WTC11 (cell line): ENCODE results near the gene OLFML2B. TPM values are rescaled to one million over a fixed set of nuclear protein-coding genes. Genes with fewer than 3 reads are reported as not detected.

ENCODE experiments used
- ATAC-seq: fragments of 200-7000 bp; cut with Tn5 transposase; 2 replicates; pipeline ENCODE4 v1.10.0; 2021; ENCODE audit warnings: mild to moderate bottlenecking, moderate library complexity
- CTCF ChIA-PET: fragments of 300-600 bp; sonication (Branson Sonifier 250); formaldehyde crosslinking; loops from one replicate; lab custom pipeline; 2021; ENCODE audit warnings: antibody characterized with exemption; lab: Charles Lee
- POLR2A ChIA-PET: fragments of 350-600 bp; sonication (Branson Sonifier 250); formaldehyde crosslinking; loops from one replicate; lab custom pipeline; 2021; ENCODE audit warnings: antibody characterized with exemption; lab: Charles Lee
- DNase-seq: peaks from one replicate; pipeline ENCODE4 v3.0.0; 2021; ENCODE audit warnings: low spot score
- H3K27ac Mint-ChIP-seq: 2 replicates; pipeline ENCODE4 v1.8.0; 2021; ENCODE audit warnings: mixed read lengths
- H3K27me3 Mint-ChIP-seq: 2 replicates; pipeline ENCODE4 v1.8.0; 2021; ENCODE audit warnings: low read depth, mild to moderate bottlenecking, moderate library complexity, mixed read lengths
- H3K36me3 Mint-ChIP-seq: 2 replicates; pipeline ENCODE4 v1.8.0; 2021; ENCODE audit warnings: mixed read lengths
- H3K4me1 Mint-ChIP-seq: 2 replicates; pipeline ENCODE4 v1.8.0; 2022; ENCODE audit warnings: mixed read lengths
- H3K4me3 Mint-ChIP-seq: 2 replicates; pipeline ENCODE4 v1.8.0; 2021; ENCODE audit warnings: mild to moderate bottlenecking, moderate library complexity, mixed read lengths
- H3K9me3 Mint-ChIP-seq: 2 replicates; pipeline ENCODE4 v1.8.0; 2021; ENCODE audit warnings: mixed read lengths
- AFF4 ChIP-seq: sonication (generic); formaldehyde crosslinking; IDR thresholded peaks from 2 replicates; pipeline ENCODE4 v1.8.1; 2023; ENCODE audit warnings: mild to moderate bottlenecking, missing genetic modification reagents, borderline replicate concordance
- ATF1 ChIP-seq: sonication (generic); formaldehyde crosslinking; IDR thresholded peaks from 2 replicates; pipeline ENCODE4 v1.8.1; 2023; ENCODE audit warnings: mild to moderate bottlenecking, moderate library complexity, missing genetic modification reagents
- ATF6 ChIP-seq: sonication (generic); formaldehyde crosslinking; IDR thresholded peaks from 2 replicates; pipeline ENCODE4 v1.8.1; 2023; ENCODE audit warnings: mild to moderate bottlenecking, missing genetic modification reagents
- FOXP4 ChIP-seq: sonication (generic); formaldehyde crosslinking; IDR thresholded peaks from 2 replicates; pipeline ENCODE4 v1.8.0; 2022; ENCODE audit warnings: mild to moderate bottlenecking, missing genetic modification reagents
- HMGXB4 ChIP-seq: sonication (generic); formaldehyde crosslinking; IDR thresholded peaks from 2 replicates; pipeline ENCODE4 v1.8.1; 2023; ENCODE audit warnings: mild to moderate bottlenecking, moderate library complexity, missing genetic modification reagents
- KAT7 ChIP-seq: sonication (generic); formaldehyde crosslinking; IDR thresholded peaks from 2 replicates; pipeline ENCODE4 v1.8.1; 2023; ENCODE audit warnings: missing genetic modification reagents, mild to moderate bottlenecking, borderline replicate concordance
- SOX15 ChIP-seq: fragments of 250-450 bp; sonication (Bioruptor Pico); IDR thresholded peaks from 2 replicates; pipeline ENCODE4 v1.9.0; 2021; ENCODE audit warnings: mild to moderate bottlenecking
- TCF7 ChIP-seq: sonication (generic); formaldehyde crosslinking; IDR thresholded peaks from 2 replicates; pipeline ENCODE4 v1.8.0; 2022; ENCODE audit warnings: mild to moderate bottlenecking, low read depth, missing genetic modification reagents, moderate library complexity
- TEAD1 ChIP-seq: sonication (generic); formaldehyde crosslinking; IDR thresholded peaks from 2 replicates; pipeline ENCODE4 v1.8.0; 2022; ENCODE audit warnings: mild to moderate bottlenecking, missing genetic modification reagents
- ZNF416 ChIP-seq: fragments of 250-450 bp; sonication (Bioruptor Pico); IDR thresholded peaks from 2 replicates; pipeline ENCODE4 v1.9.0; 2021; ENCODE audit warnings: mild to moderate bottlenecking, inconsistent platforms
- total RNA-seq: library from RNA; stranded (reverse); gene quantifications from 3 replicates; pipeline ENCODE4 v1.2.3, GENCODE V29; 2021
- TF ChIP-seq, protein P1 (sequence below): fragments of 250-450 bp; sonication (Bioruptor Pico); IDR thresholded peaks from 2 replicates; pipeline ENCODE4 v1.9.0; 2021; ENCODE audit warnings: mild to moderate bottlenecking, borderline replicate concordance
- TF ChIP-seq, protein P2 (sequence below): sonication (generic); formaldehyde crosslinking; IDR thresholded peaks from 2 replicates; pipeline ENCODE4 v1.8.1; 2022; ENCODE audit warnings: missing genetic modification reagents, borderline replicate concordance
- TF ChIP-seq, protein P3 (sequence below): fragments of 250-450 bp; sonication (Bioruptor Pico); IDR thresholded peaks from 2 replicates; pipeline ENCODE4 v1.9.0; 2021; ENCODE audit warnings: mild to moderate bottlenecking

Gene OLFML2B
- total RNA-seq, 1 experiment from 2014 or later, result 4.9 TPM

DNA sequence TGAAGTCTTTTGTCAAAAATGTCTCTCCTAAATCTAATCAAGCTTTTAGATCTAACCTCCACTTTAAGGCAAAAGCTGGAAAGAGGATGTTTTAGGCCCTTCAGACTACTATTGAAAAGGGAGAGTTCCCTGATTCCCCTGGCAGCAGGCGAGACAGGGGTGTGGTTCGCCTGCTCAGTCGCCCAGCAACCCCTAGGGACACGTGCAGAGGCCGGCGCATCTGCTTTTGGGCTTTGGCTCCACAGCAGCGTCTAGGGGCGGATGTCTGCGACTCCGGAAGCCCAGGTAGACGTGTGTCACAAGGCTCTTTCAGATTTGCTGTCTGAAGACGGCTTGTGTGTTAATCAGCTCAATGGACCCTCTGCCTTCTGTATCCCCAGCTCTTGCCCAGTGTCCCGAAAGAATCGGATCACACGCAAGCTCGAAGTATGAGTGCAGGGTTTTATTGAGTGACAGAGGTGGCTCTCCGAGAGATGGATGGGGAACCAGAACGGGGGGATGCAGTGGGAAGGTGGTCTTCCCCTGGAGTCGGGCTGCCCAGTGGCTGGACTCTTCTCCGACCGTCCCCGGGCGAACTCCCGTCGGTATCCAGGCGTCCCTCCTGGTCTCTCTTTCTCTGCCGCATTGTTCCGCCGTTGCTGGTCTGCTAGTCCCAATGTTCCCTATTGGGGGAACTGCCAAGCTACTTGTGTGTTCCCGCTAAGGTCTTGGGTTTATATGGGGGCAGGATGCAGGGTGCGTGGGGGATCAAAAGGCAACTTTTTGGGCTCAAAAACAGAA, 45.5 kb downstream of the OLFML2B start (continued):
- TF ChIP-seq, protein P1, sequence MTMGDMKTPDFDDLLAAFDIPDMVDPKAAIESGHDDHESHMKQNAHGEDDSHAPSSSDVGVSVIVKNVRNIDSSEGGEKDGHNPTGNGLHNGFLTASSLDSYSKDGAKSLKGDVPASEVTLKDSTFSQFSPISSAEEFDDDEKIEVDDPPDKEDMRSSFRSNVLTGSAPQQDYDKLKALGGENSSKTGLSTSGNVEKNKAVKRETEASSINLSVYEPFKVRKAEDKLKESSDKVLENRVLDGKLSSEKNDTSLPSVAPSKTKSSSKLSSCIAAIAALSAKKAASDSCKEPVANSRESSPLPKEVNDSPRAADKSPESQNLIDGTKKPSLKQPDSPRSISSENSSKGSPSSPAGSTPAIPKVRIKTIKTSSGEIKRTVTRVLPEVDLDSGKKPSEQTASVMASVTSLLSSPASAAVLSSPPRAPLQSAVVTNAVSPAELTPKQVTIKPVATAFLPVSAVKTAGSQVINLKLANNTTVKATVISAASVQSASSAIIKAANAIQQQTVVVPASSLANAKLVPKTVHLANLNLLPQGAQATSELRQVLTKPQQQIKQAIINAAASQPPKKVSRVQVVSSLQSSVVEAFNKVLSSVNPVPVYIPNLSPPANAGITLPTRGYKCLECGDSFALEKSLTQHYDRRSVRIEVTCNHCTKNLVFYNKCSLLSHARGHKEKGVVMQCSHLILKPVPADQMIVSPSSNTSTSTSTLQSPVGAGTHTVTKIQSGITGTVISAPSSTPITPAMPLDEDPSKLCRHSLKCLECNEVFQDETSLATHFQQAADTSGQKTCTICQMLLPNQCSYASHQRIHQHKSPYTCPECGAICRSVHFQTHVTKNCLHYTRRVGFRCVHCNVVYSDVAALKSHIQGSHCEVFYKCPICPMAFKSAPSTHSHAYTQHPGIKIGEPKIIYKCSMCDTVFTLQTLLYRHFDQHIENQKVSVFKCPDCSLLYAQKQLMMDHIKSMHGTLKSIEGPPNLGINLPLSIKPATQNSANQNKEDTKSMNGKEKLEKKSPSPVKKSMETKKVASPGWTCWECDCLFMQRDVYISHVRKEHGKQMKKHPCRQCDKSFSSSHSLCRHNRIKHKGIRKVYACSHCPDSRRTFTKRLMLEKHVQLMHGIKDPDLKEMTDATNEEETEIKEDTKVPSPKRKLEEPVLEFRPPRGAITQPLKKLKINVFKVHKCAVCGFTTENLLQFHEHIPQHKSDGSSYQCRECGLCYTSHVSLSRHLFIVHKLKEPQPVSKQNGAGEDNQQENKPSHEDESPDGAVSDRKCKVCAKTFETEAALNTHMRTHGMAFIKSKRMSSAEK, result no peak
- TF ChIP-seq TEAD1 (CRISPR knock-in tag), result no peak
- no peak for TF ChIP-seq ATF6 (CRISPR knock-in tag)

DNA sequence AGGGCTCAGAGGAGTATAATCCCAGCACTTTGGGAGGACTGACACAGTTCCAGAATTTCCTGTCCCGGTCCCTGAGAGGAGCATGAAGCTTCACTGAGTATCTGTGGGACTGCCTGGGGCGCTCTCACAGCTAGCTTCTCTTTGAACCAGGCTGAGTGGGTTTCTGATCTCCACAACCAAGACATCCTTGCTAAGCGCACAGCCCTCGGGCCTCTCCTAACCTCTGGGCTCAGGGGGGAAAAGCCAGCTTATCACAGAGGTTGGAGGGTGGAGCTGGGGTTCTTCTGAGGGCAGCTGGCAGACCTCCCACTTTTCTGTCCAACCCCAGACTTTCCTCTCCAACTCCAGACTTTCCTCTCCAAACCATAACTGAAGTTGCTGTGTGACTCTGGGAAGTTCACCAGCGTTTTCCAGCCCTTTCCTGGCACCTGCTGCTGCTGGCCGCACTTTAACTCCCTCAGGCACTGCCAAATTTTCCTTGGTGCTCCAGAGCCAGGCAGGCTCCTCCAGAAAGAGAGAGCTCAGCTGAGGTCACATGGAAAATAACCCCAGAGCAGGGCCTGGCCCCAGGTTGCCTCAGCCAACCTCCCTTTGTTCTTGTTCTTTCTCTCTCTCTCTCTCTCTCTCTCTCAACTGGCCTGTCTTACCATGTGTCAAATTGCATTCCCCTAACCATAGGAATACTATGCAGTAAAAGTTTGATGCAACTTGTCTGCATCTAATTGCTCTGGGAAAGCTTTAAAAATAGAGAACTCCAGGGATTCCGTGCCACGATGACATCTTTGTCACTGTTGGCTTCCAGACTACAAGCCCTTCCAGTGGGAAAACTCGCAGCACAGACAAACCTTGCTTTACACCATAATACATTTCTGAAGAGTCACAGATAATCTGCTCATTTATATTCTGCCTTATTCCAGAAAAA, 49.5 kb downstream of the OLFML2B start:
- no peaks in the 10 kb centered on the region for H3K36me3 Mint-ChIP-seq
- ATAC-seq, result no peak
- no peaks in the 10 kb centered on the region for H3K27me3 Mint-ChIP-seq
- no peak overlapping the region for H3K4me3 Mint-ChIP-seq
- H3K4me1 Mint-ChIP-seq, result peaks cover 12% of the 10 kb centered on the region
- ChIA-PET CTCF (interaction anchor here (0.6 to 2.1 kb wide), 3 partner anchors 63 to 877 kb away, joined by 3 to 14 read pairs (median 3); no protein-coding TSS in a partner anchor), POLR2A (interaction anchor here (0.6 kb wide), 1 partner anchor 13 kb away, joined by 3 read pairs; no protein-coding TSS in a partner anchor)
- H3K27ac Mint-ChIP-seq, result no peak overlapping the region
- no peak for TF ChIP-seq ATF1 (CRISPR knock-in tag)
- TF ChIP-seq FOXP4 (CRISPR knock-in tag), result no peak
- TF ChIP-seq, protein P2, sequence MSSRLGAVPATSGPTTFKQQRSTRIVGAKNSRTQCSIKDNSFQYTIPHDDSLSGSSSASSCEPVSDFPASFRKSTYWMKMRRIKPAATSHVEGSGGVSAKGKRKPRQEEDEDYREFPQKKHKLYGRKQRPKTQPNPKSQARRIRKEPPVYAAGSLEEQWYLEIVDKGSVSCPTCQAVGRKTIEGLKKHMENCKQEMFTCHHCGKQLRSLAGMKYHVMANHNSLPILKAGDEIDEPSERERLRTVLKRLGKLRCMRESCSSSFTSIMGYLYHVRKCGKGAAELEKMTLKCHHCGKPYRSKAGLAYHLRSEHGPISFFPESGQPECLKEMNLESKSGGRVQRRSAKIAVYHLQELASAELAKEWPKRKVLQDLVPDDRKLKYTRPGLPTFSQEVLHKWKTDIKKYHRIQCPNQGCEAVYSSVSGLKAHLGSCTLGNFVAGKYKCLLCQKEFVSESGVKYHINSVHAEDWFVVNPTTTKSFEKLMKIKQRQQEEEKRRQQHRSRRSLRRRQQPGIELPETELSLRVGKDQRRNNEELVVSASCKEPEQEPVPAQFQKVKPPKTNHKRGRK, result no peak
- TF ChIP-seq SOX15 (CRISPR knock-in tag), result no peak
- TF ChIP-seq ZNF416 (CRISPR knock-in tag), result no peak
- no peak for TF ChIP-seq AFF4 (CRISPR knock-in tag)
- no peak for TF ChIP-seq TCF7 (CRISPR knock-in tag)
- no peak for TF ChIP-seq HMGXB4
- TF ChIP-seq KAT7 (CRISPR knock-in tag), result no peak
- TF ChIP-seq, protein P3, sequence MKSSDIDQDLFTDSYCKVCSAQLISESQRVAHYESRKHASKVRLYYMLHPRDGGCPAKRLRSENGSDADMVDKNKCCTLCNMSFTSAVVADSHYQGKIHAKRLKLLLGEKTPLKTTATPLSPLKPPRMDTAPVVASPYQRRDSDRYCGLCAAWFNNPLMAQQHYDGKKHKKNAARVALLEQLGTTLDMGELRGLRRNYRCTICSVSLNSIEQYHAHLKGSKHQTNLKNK (CRISPR knock-in tag), result no peak
- H3K9me3 Mint-ChIP-seq, result peaks cover 9% of the 10 kb centered on the region; the same call in 1 of the 2 replicates
- DNase-seq, result no peak
